SK-N-SH (cell line): Measurements from ENCODE around the gene TTC21A.

Experiments used
- TEAD4 ChIP-seq: IDR thresholded peaks from 2 replicates; pipeline ENCODE4 v1.4.0; 2012; ENCODE audit warnings: mild to moderate bottlenecking, borderline replicate concordance; ENCODE audit not compliant: insufficient read depth
- TF ChIP-seq, protein P1 (sequence below): IDR thresholded peaks from 2 replicates; pipeline ENCODE4 v1.6.1; 2012; ENCODE audit warnings: mild to moderate bottlenecking, low read depth, low read length, moderate library complexity
- TF ChIP-seq, protein P2 (sequence below): fragments of 200-600 bp; sonication (generic); IDR thresholded peaks from 2 replicates; pipeline ENCODE4 v1.6.1; 2017; ENCODE audit warnings: antibody characterized with exemption, mild to moderate bottlenecking, moderate library complexity

DNA sequence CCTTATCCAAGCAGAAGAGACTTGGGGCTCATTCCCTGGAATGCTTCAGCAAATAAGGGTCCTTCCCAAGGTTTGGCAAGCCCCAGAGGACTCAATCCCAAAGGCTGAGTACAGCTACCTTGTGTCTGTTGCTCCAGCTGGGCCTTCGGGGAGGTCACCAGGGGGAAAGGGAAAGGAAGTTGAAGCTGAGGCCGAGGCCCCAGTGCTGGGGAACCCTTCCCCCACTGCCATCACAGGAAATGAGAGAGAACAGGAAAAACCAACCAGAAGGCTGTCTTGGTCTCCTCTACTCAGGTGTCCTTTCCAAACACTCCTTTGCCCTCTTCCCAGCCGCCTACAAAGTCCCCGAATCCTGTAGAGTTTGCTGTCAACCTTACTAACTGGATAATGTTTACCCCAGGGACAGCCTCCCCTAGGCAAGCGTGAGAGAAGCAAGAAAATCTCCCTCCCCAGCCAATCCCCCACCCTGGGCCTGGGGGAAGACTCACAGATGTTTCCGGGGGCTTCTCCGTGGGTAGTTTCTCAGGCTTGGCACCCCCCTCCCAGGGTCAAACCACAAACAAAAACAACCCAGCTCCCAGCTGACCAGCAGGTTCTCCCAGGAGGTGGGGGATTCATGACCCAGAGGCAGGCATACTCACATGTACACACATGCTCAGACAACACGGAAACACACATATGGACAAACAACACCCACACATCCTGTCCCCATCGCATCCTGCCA is 40.4 kb downstream of the TTC21A start:
- TF ChIP-seq, protein P1, sequence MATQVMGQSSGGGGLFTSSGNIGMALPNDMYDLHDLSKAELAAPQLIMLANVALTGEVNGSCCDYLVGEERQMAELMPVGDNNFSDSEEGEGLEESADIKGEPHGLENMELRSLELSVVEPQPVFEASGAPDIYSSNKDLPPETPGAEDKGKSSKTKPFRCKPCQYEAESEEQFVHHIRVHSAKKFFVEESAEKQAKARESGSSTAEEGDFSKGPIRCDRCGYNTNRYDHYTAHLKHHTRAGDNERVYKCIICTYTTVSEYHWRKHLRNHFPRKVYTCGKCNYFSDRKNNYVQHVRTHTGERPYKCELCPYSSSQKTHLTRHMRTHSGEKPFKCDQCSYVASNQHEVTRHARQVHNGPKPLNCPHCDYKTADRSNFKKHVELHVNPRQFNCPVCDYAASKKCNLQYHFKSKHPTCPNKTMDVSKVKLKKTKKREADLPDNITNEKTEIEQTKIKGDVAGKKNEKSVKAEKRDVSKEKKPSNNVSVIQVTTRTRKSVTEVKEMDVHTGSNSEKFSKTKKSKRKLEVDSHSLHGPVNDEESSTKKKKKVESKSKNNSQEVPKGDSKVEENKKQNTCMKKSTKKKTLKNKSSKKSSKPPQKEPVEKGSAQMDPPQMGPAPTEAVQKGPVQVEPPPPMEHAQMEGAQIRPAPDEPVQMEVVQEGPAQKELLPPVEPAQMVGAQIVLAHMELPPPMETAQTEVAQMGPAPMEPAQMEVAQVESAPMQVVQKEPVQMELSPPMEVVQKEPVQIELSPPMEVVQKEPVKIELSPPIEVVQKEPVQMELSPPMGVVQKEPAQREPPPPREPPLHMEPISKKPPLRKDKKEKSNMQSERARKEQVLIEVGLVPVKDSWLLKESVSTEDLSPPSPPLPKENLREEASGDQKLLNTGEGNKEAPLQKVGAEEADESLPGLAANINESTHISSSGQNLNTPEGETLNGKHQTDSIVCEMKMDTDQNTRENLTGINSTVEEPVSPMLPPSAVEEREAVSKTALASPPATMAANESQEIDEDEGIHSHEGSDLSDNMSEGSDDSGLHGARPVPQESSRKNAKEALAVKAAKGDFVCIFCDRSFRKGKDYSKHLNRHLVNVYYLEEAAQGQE, result no peak
- TF ChIP-seq TEAD4, result no peak
- TF ChIP-seq, protein P2, sequence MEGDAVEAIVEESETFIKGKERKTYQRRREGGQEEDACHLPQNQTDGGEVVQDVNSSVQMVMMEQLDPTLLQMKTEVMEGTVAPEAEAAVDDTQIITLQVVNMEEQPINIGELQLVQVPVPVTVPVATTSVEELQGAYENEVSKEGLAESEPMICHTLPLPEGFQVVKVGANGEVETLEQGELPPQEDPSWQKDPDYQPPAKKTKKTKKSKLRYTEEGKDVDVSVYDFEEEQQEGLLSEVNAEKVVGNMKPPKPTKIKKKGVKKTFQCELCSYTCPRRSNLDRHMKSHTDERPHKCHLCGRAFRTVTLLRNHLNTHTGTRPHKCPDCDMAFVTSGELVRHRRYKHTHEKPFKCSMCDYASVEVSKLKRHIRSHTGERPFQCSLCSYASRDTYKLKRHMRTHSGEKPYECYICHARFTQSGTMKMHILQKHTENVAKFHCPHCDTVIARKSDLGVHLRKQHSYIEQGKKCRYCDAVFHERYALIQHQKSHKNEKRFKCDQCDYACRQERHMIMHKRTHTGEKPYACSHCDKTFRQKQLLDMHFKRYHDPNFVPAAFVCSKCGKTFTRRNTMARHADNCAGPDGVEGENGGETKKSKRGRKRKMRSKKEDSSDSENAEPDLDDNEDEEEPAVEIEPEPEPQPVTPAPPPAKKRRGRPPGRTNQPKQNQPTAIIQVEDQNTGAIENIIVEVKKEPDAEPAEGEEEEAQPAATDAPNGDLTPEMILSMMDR, result no peak
